ENCODE data around the gene HMGN3. TPM values are rescaled to one million over a fixed set of nuclear protein-coding genes. Genes with fewer than 3 reads are reported as not detected.

The HMGN3 gene
- total and polyA plus RNA-seq, 2 of the 4 experiments (the other 2 are of a cell fraction), result 6.8 to 35.5 TPM

- no peak overlapping the region for H3K4ac ChIP-seq (ENCODE audit: low read depth, low read length)
- no peak overlapping the region for H3K4me2 ChIP-seq (ENCODE audit: low read depth, low read length)
- no peak overlapping the region for H3K14ac ChIP-seq (replicated peaks; ENCODE audit: low read depth, low read length)
- no peaks in the 10 kb centered on the region for H3K9me1 ChIP-seq (ENCODE audit: insufficient read depth, low read length)
- H3K23ac ChIP-seq (ENCODE audit: low read depth, low read length), result no peak overlapping the region
- dilution Hi-C loops (cut with HindIII; ENCODE audit: low sequenced_read_pairs, unreplicated experiment), result no loop called here
- H3K9ac ChIP-seq (ENCODE audit: low read depth, low read length), result no peak overlapping the region
- H4K91ac ChIP-seq (ENCODE audit: insufficient read depth, low read depth, low read length), result no peak overlapping the region
- H4K8ac ChIP-seq (ENCODE audit: low read depth in 2 of 2, low read length in 2 of 2), result no peak overlapping the region
- no peak overlapping the region for H3K4me3 ChIP-seq (ENCODE audit: insufficient read depth, low read depth, low read length)
- no peak overlapping the region for H3K27ac ChIP-seq (ENCODE audit: insufficient read depth, low read length)
- H2AK5ac ChIP-seq (ENCODE audit: low read depth, low read length), result no peak overlapping the region
- H4K5ac ChIP-seq (ENCODE audit: low read depth, low read length), result no peak overlapping the region
- intact Hi-C loops (cut with micrococcal nuclease), result no loop called here
- H3K18ac ChIP-seq (ENCODE audit: low read depth, low read length), result no peak overlapping the region
- no peak for TF ChIP-seq RFX5 (IDR thresholded peaks at IDR 0.05; ENCODE audit: low read depth, low read length)
- TF ChIP-seq POLR2A (IDR thresholded peaks at IDR 0.05; ENCODE audit: low read depth, low read length), result no peak
- no peak for TF ChIP-seq MAFK (IDR thresholded peaks at IDR 0.05; ENCODE audit: low read depth, low read length)
- no peak for TF ChIP-seq RAD21 (IDR thresholded peaks at IDR 0.05; ENCODE audit: low read length)
- no peak for TF ChIP-seq USF2 (IDR thresholded peaks at IDR 0.05; ENCODE audit: low read depth, low read length)
- TF ChIP-seq MXI1 (IDR thresholded peaks at IDR 0.05; ENCODE audit: borderline replicate concordance, low read depth, low read length), result no peak
- TF ChIP-seq CEBPB (IDR thresholded peaks at IDR 0.05; ENCODE audit: low read depth, low read length), result no peak
- TF ChIP-seq MAZ (IDR thresholded peaks at IDR 0.05; ENCODE audit: borderline replicate concordance, low read depth, low read length), result no peak
- H2AK9ac ChIP-seq (replicated peaks; ENCODE audit: low read depth, low read length, poor library complexity), result no peak overlapping the region
- H3K27me3 ChIP-seq (ENCODE audit: control insufficient read depth, insufficient read depth, low read length), result no peaks in the 10 kb centered on the region
- BruUV-seq (replicated peaks), result no TSS peak
- H2BK120ac ChIP-seq (ENCODE audit: low read depth, low read length), result no peak overlapping the region
- WGBS, 2 experiments (ENCODE audit: extremely low coverage in 2 of 2, insufficient read length in 1 of 2), result no CpG with 5 or more reads among the region's 1 CpG
- H3K79me1 ChIP-seq (ENCODE audit: low read depth in 1 of 2, low read length in 2 of 2), result no peaks in the 10 kb centered on the region
- H2BK5ac ChIP-seq (ENCODE audit: low read depth, low read length, poor library complexity, severe bottlenecking), result no peak overlapping the region
- ChIA-PET POLR2A (ENCODE audit: unreplicated experiment) (no interaction called here), CTCF (no interaction called here)
- H2BK20ac ChIP-seq (ENCODE audit: low read depth, low read length), result no peak overlapping the region
- in situ Hi-C loops (cut with MboI; ENCODE audit: low sequenced_read_pairs), result no loop called here
- H3K56ac ChIP-seq (ENCODE audit: extremely low read depth, insufficient read depth, low read length), result no peak overlapping the region
- no peak overlapping the region for H2BK15ac ChIP-seq (ENCODE audit: low read depth, low read length)
- no peaks in the 10 kb centered on the region for H3K36me3 ChIP-seq (ENCODE audit: control insufficient read depth, insufficient read depth, low read length)
- no peaks in the 10 kb centered on the region for H3K4me1 ChIP-seq (ENCODE audit: control insufficient read depth, insufficient read depth, low read length)
- H2AFZ ChIP-seq (replicated peaks; ENCODE audit: low read length, poor library complexity), result no peak overlapping the region
- no peaks in the 10 kb centered on the region for H4K20me1 ChIP-seq (ENCODE audit: insufficient read depth, low read length)
- no peak for DNase-seq
- no peaks in the 10 kb centered on the region for H3K9me3 ChIP-seq (ENCODE audit: control insufficient read depth, insufficient read depth, low read length)
- ATAC-seq (ENCODE audit: low read depth), result no peak
Observed at GRCh38 chr6:79240509-79240908, 6.0 kb upstream of the HMGN3 start.
